Activated naive CD8-positive, alpha-beta T cell treated with anti-CD3 and anti-CD28 coated beads, Interleukin-2, amount 50 U/mL, for 16 hours (primary cell): Measurements from ENCODE around the gene PRG3.
"Not testable (repeated sequence)": the region's sequence is repeated elsewhere in the genome, so short reads cannot be mapped to it uniquely, and the experiment has no call there.

Source experiments
- DNase-seq: peaks from one replicate; pipeline ENCODE4 v3.0.0-alpha.2; 2020; ENCODE audit warnings: low read depth, low spot score

PRG3 gene

GRCh38 chr11:57390535-57390934 is 9.6 kb upstream of the PRG3 start, which contains the start of gene PRG2:
Gene PRG2 (minus strand): TSS chr11:57390650. CDS start chr11:57389944, 706 bp downstream.
- no peak for DNase-seq

DNA sequence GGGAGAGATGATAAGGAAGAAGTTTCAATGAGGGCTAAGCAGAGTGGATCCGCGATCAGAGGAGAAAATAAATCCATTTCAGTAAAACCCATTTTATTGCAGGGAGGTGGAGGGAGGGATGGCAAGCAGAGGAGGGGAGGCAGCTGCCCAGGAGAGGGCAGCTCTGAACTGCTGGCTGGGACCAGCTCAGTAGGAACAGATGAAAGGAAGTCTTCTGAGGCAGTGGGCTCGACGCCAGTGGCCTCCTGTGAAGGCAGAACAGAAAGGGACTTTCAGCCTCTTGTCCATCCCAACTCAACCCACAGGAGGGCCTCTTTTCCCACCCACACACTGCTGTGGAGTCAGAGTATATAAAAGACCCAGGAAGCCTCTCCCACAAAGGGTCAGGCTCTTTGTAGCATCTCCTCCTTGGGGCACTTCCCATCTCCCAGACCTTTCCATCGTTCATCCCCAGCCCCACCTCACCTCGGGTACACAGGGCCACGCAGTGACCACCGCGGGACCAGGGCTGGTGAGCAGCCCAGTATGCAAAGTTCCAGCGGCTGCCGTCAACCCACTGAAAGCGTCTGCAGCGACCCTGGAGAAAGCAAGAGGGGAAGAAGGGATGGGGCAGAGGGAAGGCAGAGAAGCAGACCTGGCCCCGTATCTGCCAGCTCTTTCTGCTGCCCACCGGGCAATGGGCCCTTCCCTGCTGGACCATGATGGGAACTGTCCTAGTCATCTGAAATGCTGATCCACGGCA is 6.5 kb upstream of the PRG3 start:
- DNase-seq = no peak

DNA sequence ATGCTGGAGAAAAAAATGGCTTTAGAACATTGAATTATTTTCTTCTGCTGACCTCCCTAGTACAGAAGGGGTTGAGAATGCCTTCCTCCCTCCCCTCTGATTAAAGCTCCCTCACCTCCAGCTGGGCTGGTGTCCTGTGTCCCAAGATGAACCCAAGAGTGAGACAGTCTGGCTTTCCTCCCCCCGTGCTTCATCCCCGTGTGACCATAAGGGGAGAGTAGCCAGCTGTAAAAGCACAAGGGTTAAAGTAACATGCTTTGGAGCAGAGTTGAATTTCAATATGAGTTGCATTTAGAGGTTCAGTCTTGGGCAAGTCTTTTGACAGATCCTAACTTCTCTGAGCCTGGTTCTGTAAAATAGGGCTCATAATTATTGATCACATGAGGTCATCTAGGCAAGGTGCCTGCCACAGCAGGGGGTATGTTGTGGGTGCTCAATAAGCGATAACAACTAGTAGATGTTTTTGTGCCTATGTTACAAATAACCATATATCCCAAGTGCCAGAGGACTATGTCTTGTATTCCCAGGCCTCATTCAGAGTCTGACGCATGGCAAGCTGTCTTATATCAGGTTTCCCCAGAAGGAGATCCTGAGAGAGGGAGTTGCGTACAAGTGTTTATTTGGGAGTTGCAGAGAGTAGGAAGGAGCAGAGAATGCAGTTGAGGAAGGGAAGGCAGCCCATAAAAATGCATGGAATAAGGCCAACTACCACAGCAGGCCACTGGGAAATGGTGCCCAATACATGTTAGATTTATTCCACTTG is 5.4 kb upstream of the PRG3 start:
- no peak for DNase-seq

DNA sequence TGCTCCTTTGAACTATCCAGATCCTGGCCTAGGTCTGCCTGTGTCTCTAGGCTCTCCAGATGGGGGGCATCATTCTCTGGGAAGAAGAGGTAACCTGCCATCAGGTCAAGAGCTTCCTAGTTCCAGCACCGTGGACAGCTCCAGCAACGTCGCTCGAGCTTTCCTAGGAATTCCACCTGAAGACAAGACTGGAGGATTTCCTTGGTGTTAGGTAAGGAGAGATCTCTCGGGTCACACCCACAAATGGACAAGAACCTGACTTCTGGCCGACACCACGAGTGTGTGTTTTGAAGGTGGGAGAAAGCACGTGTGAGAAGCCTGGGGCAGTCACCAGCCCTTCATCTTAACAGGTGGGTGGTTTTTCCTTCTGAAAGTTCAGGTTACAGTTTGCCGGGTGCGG is 1.2 kb downstream of the PRG3 start:
- DNase-seq = no peak

- DNase-seq = no peak
Observed at GRCh38 chr11:57378186-57378585, 2.8 kb downstream of the PRG3 start.

DNA sequence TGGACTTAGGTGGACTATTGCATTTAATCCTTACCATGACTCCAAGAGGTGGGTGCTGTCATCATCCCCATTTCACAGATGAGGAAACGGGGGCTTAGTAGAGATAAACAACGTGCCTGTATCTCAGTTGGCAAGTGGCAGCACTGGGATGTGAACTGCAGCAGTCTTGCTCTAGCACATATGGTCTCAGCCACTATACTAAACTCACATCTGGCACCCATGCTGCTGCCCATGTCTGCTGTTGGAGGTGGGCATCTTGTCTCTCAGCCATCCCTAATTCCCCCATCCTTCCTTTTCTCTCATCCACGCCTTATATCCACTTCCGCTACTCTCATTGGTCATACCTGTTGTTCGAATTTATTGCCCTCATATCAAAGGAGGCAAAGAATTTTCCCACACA is 3.8 kb downstream of the PRG3 start:
- DNase-seq = no peak

GRCh38 chr11:57376095-57377090 is 4.6 kb downstream of the PRG3 start:
- no peak for DNase-seq

- DNase-seq = no peak
Observed at GRCh38 chr11:57375490-57375889, 5.5 kb downstream of the PRG3 start.

DNA sequence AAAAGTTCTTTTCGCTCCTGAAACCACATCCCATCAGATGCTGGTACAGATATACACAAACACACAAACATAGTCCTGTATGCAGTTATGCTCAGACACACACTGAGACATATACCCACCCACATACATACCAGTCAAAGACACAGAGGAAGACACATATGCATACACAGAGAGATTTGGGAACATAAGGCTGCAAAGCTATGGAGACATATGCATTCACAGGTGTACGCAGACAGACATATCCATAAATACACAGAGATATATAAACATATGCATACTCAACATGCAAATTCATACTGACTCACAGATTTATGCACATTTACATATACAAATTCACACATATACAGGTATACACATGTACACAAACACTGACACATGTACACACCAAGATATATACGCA is 6.0 kb downstream of the PRG3 start:
- DNase-seq = no peak

DNA sequence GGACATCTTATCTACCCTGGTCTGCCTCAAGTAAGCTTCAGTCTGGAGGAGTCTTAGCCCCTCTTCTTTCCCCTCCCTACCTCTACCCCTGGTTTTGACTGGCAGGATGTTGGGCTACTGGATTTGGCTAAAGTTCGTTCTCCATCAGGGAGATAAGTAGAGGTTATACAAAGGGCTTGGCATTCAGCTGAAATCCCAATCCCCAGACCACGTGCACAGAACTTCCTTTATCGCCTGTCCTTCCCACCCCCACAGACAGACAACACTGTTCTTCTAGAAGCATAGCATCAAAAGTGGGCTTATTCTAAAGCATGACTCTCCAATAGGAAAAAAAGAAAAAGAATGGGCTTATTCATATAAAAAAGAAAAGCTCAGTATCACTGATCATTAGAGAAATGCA is 7.8 kb downstream of the PRG3 start:
- DNase-seq = no peak

GRCh38 chr11:57370941-57371340 is 10.0 kb downstream of the PRG3 start:
- DNase-seq = no peak

GRCh38 chr11:57370251-57370650 is 10.7 kb downstream of the PRG3 start:
- no peak for DNase-seq

GRCh38 chr11:57368845-57369232 is 12.1 kb downstream of the PRG3 start:
- no peak for DNase-seq

- DNase-seq = no peak
Observed at GRCh38 chr11:57368106-57368844, 12.7 kb downstream of the PRG3 start.

DNA sequence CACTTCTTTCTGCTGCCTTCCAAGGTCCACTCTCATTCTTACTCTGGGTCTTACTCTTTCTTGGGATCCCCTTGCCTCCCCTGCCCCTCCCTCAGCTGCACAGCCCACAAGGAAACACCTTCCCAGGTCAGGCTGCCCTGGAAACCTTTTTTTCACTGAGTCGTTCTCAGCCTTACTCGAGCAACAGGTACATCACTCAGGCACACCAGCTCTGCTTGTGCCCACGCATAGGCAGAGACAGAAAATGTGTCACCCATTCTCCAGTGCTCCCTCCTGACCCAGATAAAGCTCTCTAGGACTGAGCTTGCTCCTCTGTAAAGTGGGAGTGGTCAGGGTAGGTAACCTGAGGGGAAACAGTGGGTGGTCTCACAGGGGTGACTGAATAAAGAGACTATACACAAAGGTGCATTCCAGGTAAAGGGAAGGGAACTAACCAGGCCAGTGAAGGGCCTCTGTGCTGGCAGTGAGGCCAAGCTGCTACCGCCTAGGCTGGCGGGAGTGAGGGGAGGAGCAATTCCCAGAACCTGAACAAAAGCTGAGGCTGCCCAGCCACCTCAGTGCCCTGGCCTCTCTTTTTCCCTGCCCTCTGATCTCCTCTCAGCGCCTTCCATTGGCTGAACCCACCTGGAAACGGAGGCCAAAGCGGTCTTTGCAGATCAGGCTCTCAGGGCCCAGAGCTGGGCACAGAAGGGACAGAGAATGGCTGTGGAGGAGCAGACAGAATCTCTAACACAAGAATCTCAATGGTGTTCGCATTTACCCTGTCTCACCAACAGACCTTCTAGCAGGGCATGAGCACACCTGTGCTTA is 15.9 kb downstream of the PRG3 start:
- DNase-seq = no peak

- DNase-seq = no peak
Observed at GRCh38 chr11:57363131-57364080, 17.5 kb downstream of the PRG3 start.

GRCh38 chr11:57361926-57362325 is 19.0 kb downstream of the PRG3 start:
- DNase-seq = no peak

GRCh38 chr11:57361420-57361819 is 19.5 kb downstream of the PRG3 start:
- DNase-seq = not testable (repeated sequence)

DNA sequence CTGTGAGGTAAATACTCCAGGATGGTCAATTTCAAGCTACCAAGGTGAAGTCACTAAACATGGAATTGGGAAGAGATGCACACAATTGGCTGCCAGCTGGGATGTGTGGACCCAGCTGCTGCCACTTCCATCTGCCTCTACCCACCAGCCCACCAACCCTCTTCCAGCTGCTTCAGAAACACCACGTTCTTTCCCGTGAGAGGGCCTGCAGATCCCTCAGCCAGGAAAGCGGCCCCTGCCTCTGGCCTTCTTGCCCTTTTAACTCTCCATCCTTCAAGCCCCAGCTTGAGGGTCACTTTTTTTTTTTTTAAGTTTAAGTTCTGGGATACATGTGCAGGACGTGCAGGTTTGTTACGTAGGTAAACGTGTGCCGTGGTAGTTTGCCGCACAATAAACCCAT is 20.0 kb downstream of the PRG3 start:
- no peak for DNase-seq
